Fibroblast of the aortic adventitia (primary cell): ENCODE measurements around the gene TIMP2. TPM values are rescaled to one million over a fixed set of nuclear protein-coding genes. Genes with fewer than 3 reads are reported as not detected.
A peak's percentile ranks its signal among the peaks of the same experiment; 100 is the strongest.

ENCODE experiments used
- DNase-seq: peaks from one replicate; pipeline ENCODE4 v3.0.0-alpha.2; 2010; ENCODE audit warnings: low read depth
- H3K4me3 ChIP-seq: 2 replicates; pipeline ENCODE4 v1.5.1; 2011; ENCODE audit warnings: low read depth, mild to moderate bottlenecking, control low read depth, low read length, moderate library complexity
- total RNA-seq: library from RNA; depleted of rRNA; stranded (reverse); fragments of >200 nt; gene quantifications from 2 replicates; pipeline ENCODE4 v1.2.3, GENCODE V29; 2012; ENCODE audit warnings: low replicate concordance
- TF ChIP-seq, protein P1 (sequence below): IDR thresholded peaks from 2 replicates; pipeline ENCODE4 v1.5.1; 2011; ENCODE audit warnings: mild to moderate bottlenecking, low read length, control low read depth, inconsistent platforms; ENCODE audit not compliant: insufficient read depth

The TIMP2 gene
- total RNA-seq, 1 donor: 180 TPM

DNA sequence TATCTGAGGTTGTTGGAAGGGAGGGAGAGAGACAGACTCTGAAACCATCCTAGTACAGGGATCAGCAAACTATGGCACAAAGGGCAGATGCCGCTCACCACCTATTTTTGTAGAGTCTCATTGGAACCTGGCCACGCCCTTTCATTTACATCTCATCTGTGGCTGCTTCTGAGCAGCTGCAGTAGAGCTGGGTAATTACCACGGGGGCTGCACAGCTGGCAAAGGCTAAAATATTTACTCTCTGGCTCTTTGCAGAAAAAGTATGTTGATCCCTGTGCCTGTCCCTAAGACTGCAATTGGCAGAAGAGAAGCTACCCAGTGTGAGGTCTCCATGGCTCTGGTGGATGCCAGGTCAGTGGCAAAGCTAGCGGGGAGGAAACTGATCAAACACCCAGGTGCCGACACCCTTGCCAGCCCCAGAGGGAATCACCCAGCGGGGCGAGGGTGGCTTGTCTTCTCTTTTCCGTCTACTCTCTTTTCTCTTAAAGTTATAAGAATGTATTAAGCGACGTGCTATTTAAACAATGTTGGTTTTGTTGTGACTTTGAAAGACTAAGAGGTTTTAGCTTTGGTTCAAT is 36.2 kb downstream of the TIMP2 start:
- TF ChIP-seq, protein P1, sequence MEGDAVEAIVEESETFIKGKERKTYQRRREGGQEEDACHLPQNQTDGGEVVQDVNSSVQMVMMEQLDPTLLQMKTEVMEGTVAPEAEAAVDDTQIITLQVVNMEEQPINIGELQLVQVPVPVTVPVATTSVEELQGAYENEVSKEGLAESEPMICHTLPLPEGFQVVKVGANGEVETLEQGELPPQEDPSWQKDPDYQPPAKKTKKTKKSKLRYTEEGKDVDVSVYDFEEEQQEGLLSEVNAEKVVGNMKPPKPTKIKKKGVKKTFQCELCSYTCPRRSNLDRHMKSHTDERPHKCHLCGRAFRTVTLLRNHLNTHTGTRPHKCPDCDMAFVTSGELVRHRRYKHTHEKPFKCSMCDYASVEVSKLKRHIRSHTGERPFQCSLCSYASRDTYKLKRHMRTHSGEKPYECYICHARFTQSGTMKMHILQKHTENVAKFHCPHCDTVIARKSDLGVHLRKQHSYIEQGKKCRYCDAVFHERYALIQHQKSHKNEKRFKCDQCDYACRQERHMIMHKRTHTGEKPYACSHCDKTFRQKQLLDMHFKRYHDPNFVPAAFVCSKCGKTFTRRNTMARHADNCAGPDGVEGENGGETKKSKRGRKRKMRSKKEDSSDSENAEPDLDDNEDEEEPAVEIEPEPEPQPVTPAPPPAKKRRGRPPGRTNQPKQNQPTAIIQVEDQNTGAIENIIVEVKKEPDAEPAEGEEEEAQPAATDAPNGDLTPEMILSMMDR: no peak
- no peak overlapping the region for H3K4me3 ChIP-seq
- no peak for DNase-seq

DNA sequence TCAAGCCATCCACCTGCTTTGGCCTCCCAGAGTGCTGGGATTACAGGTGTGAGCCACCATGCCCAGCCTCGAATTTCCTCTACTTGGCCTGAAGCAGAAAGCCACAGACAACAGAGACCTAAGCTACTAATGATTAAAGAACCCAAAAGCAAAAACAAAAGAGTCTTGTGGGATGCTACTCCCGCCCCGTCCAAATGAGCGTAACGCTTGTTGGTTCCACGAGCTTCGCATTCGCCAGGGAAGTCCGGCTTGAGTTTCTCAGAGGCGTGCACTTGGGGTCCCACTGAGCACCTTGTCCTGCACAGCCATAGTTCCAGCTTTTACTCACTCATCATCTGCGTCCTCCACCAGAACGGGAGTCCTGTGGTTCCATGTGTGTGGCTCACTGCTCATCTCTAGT is 38.2 kb downstream of the TIMP2 start:
- TF ChIP-seq, protein P1: no peak
- DNase-seq: no peak
- no peak overlapping the region for H3K4me3 ChIP-seq

DNA sequence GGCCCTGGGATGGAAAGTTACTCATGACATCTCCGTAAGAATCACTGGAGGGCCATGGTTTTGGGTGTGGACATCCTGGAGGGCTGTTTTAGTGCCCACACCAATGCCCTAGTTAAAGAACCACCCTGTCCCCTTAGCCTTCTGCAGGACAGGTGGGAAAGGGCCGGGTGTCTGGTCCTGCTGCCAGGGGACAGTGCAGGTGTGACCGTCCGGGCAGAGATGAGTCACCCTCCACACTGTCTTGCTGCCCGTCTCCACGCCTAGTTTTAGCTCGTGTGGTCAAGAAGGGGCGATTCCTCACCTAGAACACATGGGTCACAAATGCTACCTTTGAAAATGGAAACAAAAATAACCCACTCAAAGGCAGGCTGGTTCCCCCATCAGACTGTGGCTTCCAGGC is 39.2 kb downstream of the TIMP2 start:
- TF ChIP-seq, protein P1: no peak

DNA sequence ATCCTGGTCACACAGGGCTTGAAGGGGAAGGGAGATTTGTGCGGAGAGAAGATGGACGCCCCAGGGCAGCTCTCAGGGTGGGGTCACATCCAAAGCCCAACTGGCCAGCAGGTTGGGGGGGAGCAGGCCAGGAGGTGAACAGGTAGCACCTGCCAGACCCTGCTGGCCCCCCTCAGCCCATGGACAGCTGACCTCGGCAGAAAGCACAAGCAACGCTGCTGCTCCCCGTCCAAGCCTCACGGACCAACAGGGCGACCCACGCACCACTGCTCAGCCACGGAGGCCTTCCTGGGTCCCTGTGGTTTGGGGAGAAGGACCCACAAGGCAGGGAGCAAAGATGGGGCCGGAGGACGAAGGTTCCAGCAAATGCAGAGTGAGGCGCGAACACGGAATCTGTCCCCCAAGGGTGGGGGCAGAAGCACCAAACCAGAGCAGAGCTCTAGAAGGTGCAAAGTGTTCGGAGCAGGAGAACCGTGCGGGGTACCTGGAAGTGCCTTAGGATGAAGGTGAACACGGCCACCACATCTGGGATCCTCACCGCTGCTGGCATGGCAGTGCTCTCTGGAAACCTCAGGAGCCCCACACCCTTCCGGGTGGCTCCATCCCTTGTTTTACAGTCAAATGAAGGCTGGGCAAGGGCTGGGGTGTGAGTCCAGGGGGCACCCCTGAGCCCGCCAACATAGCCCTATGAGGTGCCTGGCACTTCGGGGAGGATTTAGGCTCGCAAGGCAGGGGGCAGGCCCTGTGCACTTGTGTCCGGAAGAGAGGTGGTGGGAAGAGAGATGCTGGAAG is 40.1 kb downstream of the TIMP2 start:
- TF ChIP-seq, protein P1: no peak
- DNase-seq: no peak
- peak overlapping the region; percentile 59 for H3K4me3 ChIP-seq

More for the DNA sequence above, 39.2 kb downstream of the TIMP2 start:
- H3K4me3 ChIP-seq: no peak overlapping the region
- DNase-seq: no peak

DNA sequence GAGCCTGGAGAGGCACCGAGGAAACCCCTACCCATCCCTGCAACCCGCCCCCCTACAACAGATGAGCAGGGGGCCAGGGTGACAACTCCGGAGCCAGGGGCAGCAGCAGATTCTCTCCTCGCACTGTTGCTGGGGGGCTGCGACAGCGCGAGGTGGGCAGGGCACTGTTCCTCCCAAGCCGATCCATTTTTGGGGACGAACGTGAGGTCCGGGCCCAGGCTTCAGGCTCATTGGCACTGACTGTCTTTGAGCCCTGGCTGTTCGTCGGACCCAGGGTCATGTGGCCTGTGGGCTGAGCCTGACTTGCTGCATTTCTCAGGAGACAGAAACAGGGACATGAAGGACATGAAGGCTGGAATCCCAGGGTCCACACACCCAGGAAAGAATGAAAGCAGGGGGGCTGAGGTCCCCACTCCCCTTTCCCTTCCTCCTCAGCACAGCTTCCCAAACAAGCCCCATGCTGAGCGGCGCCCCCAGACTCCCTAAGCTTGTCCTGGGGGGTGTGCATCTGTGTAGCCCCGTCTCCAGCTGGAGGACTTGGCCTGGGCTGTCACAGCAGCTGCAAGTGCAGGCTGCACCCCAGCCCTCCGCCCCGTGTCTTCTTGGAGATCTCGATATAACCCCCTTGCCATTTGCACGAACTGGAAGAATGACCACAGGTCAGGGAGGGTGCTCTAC is 40.9 kb downstream of the TIMP2 start:
- no peak for DNase-seq
- H3K4me3 ChIP-seq: peak overlapping the region; percentile 59
- TF ChIP-seq, protein P1: no peak

DNA sequence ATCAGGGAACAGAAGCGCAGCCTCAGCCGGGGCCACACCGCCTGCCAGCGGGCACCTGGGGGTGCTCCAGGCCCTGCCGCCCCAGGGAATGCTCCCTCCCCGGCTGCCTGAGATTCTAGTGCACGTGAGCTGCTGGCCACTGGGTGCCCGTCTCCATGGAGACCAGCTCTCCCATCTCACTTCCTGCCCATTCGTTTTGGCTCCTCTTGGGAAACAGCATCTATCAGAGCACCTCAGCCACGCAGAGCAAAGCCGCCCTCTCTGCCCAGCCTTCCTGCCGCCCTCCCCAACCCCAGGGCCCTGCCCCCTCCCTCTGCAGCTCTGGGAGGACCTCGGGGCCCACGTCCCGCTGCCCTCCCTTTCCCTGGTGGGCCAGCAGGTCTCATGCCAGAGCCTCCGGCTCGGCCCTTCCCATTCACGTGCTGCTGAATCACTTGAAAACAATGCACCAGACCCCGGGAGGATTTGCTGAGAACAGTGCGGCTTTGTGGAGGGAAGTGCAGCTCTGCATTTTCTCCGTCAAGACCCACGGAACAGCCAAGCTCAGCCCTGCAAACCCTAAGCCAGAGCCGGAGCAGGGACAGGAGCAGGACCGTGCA is 41.6 kb downstream of the TIMP2 start:
- DNase-seq: peak; percentile 97
- TF ChIP-seq, protein P1: no peak
- peak overlapping the region; percentile 59 for H3K4me3 ChIP-seq
